CD4-positive, alpha-beta T cell treated with Interleukin-6 for 4 hours (primary cell): ENCODE data around the gene LRRC37A3.
"Not testable (repeated sequence)": the region's sequence is repeated elsewhere in the genome, so short reads cannot be mapped to it uniquely, and the experiment has no call there.

Experiments used
- DNase-seq: peaks from one replicate; pipeline ENCODE4 v3.0.0-alpha.2; 2020; ENCODE audit warnings: mixed read lengths

LRRC37A3 gene

GRCh38 chr17:64919289-64920025 is at the start of gene LRRC37A3:
LRRC37A3 (minus strand) TSS chr17:64919478; CDS start chr17:64897257, 22,221 bp downstream.
- peak; percentile 99 for DNase-seq

DNA sequence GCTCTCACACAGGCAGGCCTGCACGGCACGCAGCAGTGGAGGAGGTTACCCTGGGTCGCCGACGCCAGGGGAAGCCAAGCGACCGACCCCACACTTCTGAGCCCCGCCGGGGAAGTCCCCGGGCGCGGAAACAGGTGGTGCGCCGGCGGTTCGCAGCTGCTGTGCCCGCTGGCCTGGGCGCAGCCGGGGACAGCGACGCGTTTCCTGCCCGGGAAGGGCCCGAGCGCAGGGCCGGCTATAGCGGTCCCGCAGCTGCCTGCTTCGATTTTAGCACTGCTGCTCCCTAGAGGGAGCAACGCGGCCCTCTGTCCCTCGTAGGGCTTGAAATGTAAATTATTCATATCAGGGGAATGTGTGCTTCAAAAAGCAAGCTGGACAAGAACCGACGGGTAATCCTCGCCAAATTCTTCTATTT is 46.6 kb upstream of the LRRC37A3 start:
- peak; percentile 80 for DNase-seq

DNA sequence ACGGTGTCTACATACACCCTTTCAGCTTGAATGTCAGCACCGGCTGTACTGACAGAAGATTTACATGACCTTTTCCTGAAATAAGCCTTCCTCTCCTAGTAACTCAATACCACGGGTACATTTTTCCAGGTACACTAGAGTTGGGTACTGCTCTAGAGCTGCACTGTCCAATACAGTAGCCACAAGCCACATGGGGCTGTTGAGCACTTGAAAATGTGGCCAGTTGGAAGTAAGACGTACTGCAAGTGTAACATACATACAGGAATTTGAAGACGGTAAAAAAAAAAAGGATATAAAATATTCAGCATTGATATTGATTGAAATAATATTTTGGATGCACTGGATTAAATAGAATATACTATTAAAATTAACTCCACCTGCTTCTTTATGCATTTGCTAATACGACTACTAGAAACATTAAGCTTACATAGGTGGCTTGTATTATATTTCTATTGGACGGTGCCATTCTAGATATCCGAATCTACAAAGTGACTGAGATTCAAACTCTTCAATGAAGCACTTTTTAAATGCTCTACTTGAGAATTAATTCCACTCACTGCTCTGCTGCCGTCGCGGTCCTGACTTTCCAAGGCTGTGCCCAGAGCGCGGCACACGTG is 46.1 kb upstream of the LRRC37A3 start:
- not testable (repeated sequence) for DNase-seq

GRCh38 chr17:64964796-64965195 is 45.5 kb upstream of the LRRC37A3 start:
- DNase-seq: no peak

GRCh38 chr17:64963814-64964213 is 44.5 kb upstream of the LRRC37A3 start:
- DNase-seq: not testable (repeated sequence)

DNA sequence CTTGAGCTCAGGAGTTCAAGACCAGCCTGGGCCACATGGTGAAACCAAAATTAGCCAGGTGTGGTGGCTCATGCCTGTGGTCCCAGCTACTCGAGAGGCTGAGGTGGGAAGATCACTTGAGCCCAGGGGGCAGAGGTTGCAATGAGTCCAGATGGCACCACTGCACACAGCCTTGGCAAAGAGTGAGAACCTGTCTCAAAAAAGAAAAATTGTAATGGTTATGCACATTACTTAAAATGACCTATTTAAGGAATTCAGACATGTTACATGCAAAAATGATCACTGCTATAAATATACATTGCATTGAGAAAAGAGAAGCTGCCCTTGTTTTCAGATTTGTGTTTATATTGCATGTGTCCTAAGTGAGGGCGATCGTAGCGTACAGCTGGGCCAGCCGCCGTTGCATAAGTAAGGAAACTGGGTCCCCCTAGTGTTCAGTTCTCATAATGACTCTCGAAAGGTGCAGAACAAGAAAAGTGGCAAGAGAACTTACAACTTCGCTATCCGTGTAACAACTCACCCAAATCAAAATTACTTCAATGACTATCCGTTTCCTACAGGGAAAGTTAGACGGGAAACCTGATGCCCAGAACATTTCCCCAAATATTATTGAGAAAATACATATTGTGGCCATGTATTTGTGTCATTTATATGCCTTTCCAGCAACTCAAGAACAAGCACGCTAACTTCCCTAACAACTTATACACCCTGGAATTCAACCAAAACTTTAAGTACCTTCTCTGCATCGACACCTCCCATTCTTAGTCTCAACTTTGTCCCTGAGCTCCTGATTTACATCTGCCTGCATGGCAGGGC is 42.5 kb upstream of the LRRC37A3 start:
- DNase-seq: not testable (repeated sequence)

GRCh38 chr17:64951877-64952276 is 32.6 kb upstream of the LRRC37A3 start:
- DNase-seq: no peak

DNA sequence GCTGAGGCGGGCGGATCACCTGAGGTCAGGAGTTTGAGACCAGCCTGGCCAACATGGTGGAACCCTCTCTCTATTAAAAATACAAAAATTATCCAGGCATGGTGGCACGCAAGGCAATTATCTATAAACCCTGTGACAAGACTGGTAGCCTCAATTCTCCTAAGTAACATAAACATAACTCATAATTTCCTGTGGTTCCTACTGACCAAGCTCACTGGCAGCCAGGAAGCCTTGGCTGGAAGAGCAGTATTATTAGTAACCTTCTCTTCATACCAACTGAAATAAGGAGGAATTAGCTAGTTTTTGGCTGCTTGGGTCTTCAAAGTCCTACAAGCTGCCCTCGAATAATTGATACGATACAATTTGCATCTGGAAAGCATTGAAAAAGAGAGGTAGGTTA is 31.6 kb upstream of the LRRC37A3 start:
- no peak for DNase-seq

- no peak for DNase-seq
These were observed 27.9 kb upstream of the LRRC37A3 start for GRCh38 chr17:64947152-64947551.

DNA sequence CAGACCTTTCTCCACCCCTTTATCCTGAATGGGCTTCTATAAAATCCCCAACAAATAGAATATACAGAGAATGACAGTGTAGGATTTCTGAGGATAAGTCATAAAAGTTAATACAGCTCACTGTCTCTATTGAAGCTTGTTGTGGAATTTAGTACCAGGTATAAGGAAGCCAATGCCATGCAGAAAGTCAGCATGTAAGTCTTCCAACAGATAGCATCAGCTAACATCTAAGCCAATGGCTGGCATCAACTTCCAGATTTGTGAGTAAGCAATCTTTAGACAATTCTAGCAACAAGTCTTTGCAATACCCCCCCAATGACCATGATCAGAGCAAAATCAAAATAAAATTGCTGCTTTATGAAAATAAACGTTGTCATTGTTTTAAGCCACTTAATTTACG is 22.5 kb upstream of the LRRC37A3 start:
- no peak for DNase-seq

DNA sequence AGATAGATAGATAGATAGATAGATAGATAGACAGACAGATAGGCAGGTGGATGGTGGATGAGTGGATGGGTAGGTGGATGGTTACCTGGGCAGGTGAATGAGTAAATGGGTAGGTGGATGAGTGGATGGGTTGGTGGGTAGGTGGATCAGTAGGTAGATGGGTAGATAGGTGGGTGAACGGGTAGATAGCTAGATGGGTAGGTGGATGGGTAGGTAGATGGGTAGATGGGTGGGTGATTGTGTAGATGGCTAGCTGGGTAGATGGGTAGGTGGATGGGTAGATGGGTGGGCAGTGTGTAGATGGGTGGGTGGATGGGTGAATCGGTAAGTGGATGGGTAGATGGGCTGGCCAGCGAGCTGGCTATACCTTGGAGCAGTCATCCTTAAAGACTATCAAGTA is 21.8 kb upstream of the LRRC37A3 start:
- no peak for DNase-seq

DNA sequence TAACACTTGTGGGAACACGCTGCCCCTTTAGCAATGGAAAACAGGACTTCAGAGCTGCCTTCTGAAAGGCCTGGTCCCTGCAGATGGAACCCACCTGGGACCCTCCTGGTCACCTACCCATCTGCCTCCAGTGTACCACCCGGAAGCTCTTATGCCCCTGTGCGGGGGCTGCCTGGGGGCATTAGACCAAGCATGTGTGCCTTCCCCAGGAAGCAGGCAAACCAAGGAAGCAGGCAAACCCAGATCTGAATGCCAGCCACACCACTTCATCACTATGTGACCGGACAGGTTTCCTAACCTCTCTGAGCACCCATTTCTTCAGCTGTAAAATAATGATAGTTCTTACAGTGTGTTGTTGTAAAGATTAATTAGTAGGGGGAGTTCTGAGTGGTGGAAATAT is 20.8 kb upstream of the LRRC37A3 start:
- no peak for DNase-seq

DNA sequence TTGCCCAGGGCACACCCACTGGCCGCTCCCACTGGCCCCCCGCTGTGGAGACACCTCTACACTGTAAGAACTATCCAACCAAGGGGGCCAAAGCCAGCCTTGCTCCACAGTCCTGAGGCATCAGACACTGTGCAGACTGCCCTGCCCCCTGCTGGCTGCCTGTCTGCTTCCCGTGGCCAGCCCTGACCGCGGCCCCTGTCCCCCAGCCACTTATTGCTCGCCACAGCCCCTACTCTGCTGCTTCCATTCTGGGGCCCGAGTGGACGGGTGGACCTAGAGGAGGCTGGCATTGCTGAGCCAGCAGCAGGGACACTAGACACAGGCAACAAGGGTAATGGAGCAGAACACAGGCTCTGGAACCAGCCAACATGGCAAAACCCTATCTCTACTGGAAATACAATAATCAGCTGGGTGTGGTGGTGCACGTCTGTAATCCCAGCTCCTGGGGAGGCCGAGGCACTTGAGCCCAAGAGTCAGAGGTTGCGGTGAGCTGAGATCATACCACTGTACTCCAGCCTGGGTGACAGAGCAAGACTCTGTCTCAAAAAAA is 19.7 kb upstream of the LRRC37A3 start:
- DNase-seq: peak; percentile 61

GRCh38 chr17:64938290-64938689 is 19.0 kb upstream of the LRRC37A3 start:
- DNase-seq: no peak

DNA sequence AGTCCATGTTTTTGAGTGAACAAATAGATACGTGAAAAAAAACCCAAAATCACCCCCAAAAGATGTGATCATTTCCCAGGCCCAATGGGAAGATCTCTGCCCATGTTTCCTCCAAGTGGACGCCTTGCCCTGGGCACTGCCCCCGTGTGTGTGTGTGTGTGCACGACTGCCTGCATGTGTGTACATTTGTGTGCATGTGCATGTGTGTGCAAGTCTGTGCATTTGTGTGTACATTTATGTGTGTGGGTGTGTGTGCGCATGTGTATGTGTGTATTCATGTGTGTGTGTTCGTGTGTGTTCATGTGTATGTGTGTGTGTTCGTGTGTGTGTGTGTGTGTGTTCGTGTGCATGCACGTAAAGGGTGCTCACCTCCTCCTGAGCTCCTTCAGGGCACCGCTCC is 16.8 kb upstream of the LRRC37A3 start:
- DNase-seq: no peak

DNA sequence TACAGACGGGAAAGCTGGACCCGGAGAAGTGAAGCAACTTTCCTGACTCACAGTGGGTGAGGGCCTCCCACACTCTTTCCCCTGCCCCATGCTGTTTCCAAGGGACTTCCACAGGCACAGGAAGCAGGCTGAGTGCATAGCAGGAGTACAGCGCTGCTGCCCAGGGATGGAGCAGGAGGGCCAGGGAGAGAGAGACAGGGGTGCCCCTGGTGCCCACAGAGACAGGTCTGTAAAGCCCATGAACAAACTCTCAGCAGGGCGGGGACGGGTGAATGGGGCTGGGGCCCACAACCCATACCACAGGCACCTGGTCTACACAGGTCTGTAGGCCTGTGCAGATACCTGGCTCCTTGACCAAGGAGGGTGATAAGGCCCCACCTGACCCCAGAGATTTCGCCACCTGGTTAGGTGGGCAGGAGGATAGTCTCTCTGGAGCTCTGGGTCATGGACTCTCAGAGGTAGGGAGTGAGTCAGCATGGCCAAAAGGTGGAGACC is 15.1 kb upstream of the LRRC37A3 start:
- not testable (repeated sequence) for DNase-seq

DNA sequence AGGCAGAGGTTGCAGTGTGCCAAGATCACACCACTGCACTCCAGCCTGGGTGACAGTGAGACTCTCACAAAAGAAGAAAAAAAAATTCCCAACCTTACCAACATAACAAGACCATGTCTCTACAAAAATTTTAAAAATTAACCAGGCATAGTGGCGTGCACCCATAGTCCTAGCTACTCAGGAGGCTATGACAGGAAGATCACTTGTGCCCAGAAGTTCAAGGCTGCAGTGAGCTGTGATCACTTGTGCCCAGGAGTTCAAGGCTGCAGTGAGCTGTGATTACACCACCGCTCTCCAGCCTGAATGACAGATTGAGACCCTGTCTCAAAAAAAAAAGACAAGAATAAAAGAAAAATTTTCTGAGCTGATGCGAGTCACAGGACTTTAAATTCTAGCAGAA is 13.6 kb upstream of the LRRC37A3 start:
- not testable (repeated sequence) for DNase-seq

GRCh38 chr17:64930374-64930773 is 11.1 kb upstream of the LRRC37A3 start:
- DNase-seq: not testable (repeated sequence)

DNA sequence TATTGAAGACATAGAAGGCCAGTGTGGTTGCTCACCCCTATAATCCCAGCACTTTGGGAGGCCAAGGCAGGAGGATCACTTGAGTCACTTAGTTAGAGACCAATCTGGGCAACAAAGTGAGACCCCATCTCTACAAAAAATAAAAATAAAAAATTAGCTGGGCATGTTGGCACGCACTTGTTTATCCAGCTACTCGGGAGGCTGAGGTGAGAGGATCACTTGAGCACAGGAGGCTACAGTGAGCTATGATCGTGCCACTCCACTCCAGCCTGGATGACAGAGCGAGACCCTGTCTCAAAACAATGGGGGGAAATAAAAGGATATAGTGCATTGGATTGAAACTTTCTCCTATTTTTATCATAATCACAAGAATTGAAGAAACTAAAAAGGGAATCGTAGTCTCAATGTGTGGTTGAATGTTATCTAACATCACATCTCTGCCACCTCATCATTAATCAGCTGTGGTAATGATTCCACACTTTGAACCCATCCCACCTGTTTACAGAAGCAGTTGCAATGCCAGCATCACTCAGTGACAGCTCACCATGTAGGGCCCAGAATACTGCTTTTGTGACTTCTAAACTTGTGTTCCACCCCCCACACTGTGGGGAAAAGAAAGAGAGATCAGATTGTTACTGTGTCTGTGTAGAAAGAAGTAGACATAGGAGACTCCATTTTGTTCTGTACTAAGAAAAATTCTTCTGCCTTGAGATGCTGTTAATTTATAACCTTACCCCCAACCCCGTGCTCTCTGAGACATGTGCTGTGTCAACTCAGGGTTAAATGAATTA is 10.3 kb upstream of the LRRC37A3 start:
- DNase-seq: peak; percentile 49

DNA sequence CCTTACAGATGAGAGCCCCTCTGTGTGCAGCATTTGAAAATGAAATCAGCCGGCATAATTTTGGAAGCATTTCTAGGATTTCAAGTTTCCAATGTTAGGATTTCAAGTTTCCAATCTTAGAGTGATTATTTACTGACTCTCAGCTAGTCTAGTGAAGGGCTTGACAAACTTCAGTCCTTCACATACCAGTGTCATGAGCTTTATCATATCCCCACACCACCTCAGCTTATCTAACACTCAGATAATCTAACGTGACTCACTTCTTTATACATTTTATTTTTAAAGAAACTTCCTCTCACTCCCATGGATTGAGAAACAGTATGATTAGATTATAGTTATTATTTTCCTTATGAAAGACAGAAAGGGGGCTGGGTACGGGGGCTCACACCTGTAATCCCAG is 9.4 kb upstream of the LRRC37A3 start:
- not testable (repeated sequence) for DNase-seq

- DNase-seq: peak; percentile 77
These were observed 8.2 kb upstream of the LRRC37A3 start for GRCh38 chr17:64927444-64927843.

- DNase-seq: not testable (repeated sequence)
These were observed 7.2 kb upstream of the LRRC37A3 start for GRCh38 chr17:64926430-64926829.
